ENCODE measurements around the gene ATP1A2.

The ATP1A2 gene

GRCh38 chr1:160083968-160084770 lies 31.4 kb upstream of the ATP1A2 start:
- TF ChIP-seq CTCF (IDR thresholded peaks at IDR 0.05; ENCODE audit: low read depth, low read length) (peak; percentile 27), MAX (IDR thresholded peaks at IDR 0.05; ENCODE audit: low read depth, low read length) (no peak)
- DNase-seq (ENCODE audit: low read depth): peak; percentile 24
- H3K4me3 ChIP-seq (ENCODE audit: low read depth, low read length): no peak overlapping the region

GRCh38 chr1:160084771-160085321 lies 30.7 kb upstream of the ATP1A2 start:
- no peak for TF ChIP-seq MAX (IDR thresholded peaks at IDR 0.05; ENCODE audit: low read depth, low read length)
- no peak for TF ChIP-seq CTCF (IDR thresholded peaks at IDR 0.05; ENCODE audit: low read depth, low read length)
- no peak for TF ChIP-seq MYC (IDR thresholded peaks at IDR 0.05; ENCODE audit: low read depth, low read length)
- no peak for TF ChIP-seq POLR2A (IDR thresholded peaks at IDR 0.05; ENCODE audit: extremely low read depth, insufficient read length)

GRCh38 chr1:160085686-160086455 lies 29.7 kb upstream of the ATP1A2 start:
- DNase-seq (ENCODE audit: low read depth): peak; percentile 79
- TF ChIP-seq CTCF (IDR thresholded peaks at IDR 0.05; ENCODE audit: low read depth, low read length): peak; percentile 91
- no peak for TF ChIP-seq MYC (IDR thresholded peaks at IDR 0.05; ENCODE audit: low read depth, low read length)
- no peak overlapping the region for H3K4me3 ChIP-seq (ENCODE audit: low read depth, low read length)

More at GRCh38 chr1:160084771-160085321, 30.7 kb upstream of the ATP1A2 start:
- no peak overlapping the region for H3K4me3 ChIP-seq (ENCODE audit: low read depth, low read length)
- no peak for DNase-seq (ENCODE audit: low read depth)

GRCh38 chr1:160086456-160086892 lies 29.1 kb upstream of the ATP1A2 start:
- TF ChIP-seq MAX (IDR thresholded peaks at IDR 0.05; ENCODE audit: low read depth, low read length): no peak
- TF ChIP-seq CTCF (IDR thresholded peaks at IDR 0.05; ENCODE audit: low read depth, low read length): no peak
- TF ChIP-seq POLR2A (IDR thresholded peaks at IDR 0.05; ENCODE audit: extremely low read depth, insufficient read length): no peak
- TF ChIP-seq MYC (IDR thresholded peaks at IDR 0.05; ENCODE audit: low read depth, low read length): no peak
- DNase-seq (ENCODE audit: low read depth): no peak
- H3K4me3 ChIP-seq (ENCODE audit: low read depth, low read length): no peak overlapping the region

GRCh38 chr1:160087118-160087662 lies 28.4 kb upstream of the ATP1A2 start:
- H3K4me3 ChIP-seq (ENCODE audit: low read depth, low read length): no peak overlapping the region
- TF ChIP-seq POLR2A (IDR thresholded peaks at IDR 0.05; ENCODE audit: extremely low read depth, insufficient read length): no peak
- no peak for TF ChIP-seq CTCF (IDR thresholded peaks at IDR 0.05; ENCODE audit: low read depth, low read length)
- TF ChIP-seq MAX (IDR thresholded peaks at IDR 0.05; ENCODE audit: low read depth, low read length): no peak
- no peak for TF ChIP-seq MYC (IDR thresholded peaks at IDR 0.05; ENCODE audit: low read depth, low read length)
- DNase-seq (ENCODE audit: low read depth): no peak

All from NB4 (cell line).